Liver (tissue), 9 donors: ENCODE data around the gene GOLGA6D. TPM values are rescaled to one million over a fixed set of nuclear protein-coding genes. Genes with fewer than 3 reads are reported as not detected.

ENCODE experiments used
- DNase-seq: peaks from one replicate; pipeline ENCODE4 v3.0.0-alpha.2; 2017; ENCODE audit warnings: low spot score
- H3K27ac ChIP-seq, 2 donors: one replicate each; pipeline ENCODE4 v1.7.0; 2013; ENCODE audit warnings: inconsistent platforms in 2 of 2, low read length in 2 of 2, control low read depth in 1 of 2, low read depth in 1 of 2, mild to moderate bottlenecking in 1 of 2
- H3K27me3 ChIP-seq, 4 donors: one replicate each; pipeline versions ENCODE4 v1.6.1 to v1.7.0; 2013; ENCODE audit warnings: low read length in 3 of 4, inconsistent platforms in 1 of 4, mild to moderate bottlenecking in 1 of 4, moderate library complexity in 1 of 4; ENCODE audit not compliant: control insufficient read depth in 4 of 4, insufficient read depth in 4 of 4
- H3K36me3 ChIP-seq, 4 donors: one replicate each; pipeline versions ENCODE4 v1.6.1 to v1.7.0; 2013; ENCODE audit warnings: low read length in 3 of 4, mild to moderate bottlenecking in 3 of 4, low read depth in 1 of 4, moderate library complexity in 1 of 4; ENCODE audit not compliant: control insufficient read depth in 4 of 4, insufficient read depth in 3 of 4
- H3K4me1 ChIP-seq, 4 donors: one replicate each; pipeline versions ENCODE4 v1.6.1 to v1.7.0; 2013; ENCODE audit warnings: low read length in 3 of 4, mild to moderate bottlenecking in 3 of 4, moderate library complexity in 1 of 4; ENCODE audit not compliant: control insufficient read depth in 4 of 4, insufficient read depth in 4 of 4
- H3K4me3 ChIP-seq, 3 donors: one replicate each; pipeline versions ENCODE4 v1.6.1 to v1.7.0; 2013; ENCODE audit warnings: low read length in 3 of 3, control low read depth in 1 of 3, low read depth in 1 of 3, mild to moderate bottlenecking in 1 of 3
- H3K9ac ChIP-seq, 2 donors: one replicate each; pipeline ENCODE4 v1.7.0; 2013; ENCODE audit warnings: low read length in 2 of 2, mild to moderate bottlenecking in 2 of 2, moderate library complexity in 2 of 2, control low read depth in 1 of 2, low read depth in 1 of 2
- H3K9me3 ChIP-seq, 4 donors: one replicate each; pipeline versions ENCODE4 v1.6.1 to v1.7.0; 2013; ENCODE audit warnings: low read length in 3 of 4; ENCODE audit not compliant: control insufficient read depth in 4 of 4
- ATF3 ChIP-seq: IDR thresholded peaks from 2 replicates; pipeline ENCODE4 v1.6.1; 2016; ENCODE audit warnings: antibody characterized with exemption
- CTCF ChIP-seq: fragments of 150-350 bp; IDR thresholded peaks from 2 replicates; pipeline ENCODE4 v1.5.1; 2017; ENCODE audit warnings: improper control_type of control experiment, low read depth, low read length; ENCODE audit not compliant: missing input control
- EGR1 ChIP-seq, 2 donors: IDR thresholded peaks; 2 replicates each; pipeline ENCODE4 v1.6.1; 2016 to 2018; ENCODE audit warnings: antibody characterized with exemption in 2 of 2, low read depth in 2 of 2
- FOXA1 ChIP-seq: IDR thresholded peaks from 2 replicates; pipeline ENCODE4 v1.6.1; 2016; ENCODE audit warnings: antibody characterized with exemption
- FOXA2 ChIP-seq: IDR thresholded peaks from 2 replicates; pipeline ENCODE4 v1.6.1; 2016; ENCODE audit warnings: antibody characterized with exemption
- GABPA ChIP-seq, 2 donors: IDR thresholded peaks in 1 of 2; conservative IDR thresholded peaks in 1 of 2; 2 replicates each; pipeline ENCODE4 v1.6.1; 2016; ENCODE audit warnings: antibody characterized with exemption in 2 of 2, mild to moderate bottlenecking in 1 of 2, moderate library complexity in 1 of 2
- HNF4A ChIP-seq, 2 donors: conservative IDR thresholded peaks; 2 replicates each; pipeline ENCODE4 v1.6.1; 2016; ENCODE audit warnings: antibody characterized with exemption in 2 of 2, mild to moderate bottlenecking in 2 of 2
- HNF4G ChIP-seq: IDR thresholded peaks from 2 replicates; pipeline ENCODE4 v1.6.1; 2016; ENCODE audit warnings: antibody characterized with exemption
- JUND ChIP-seq, 2 donors: IDR thresholded peaks; 2 replicates each; pipeline ENCODE4 v1.6.1; 2016; ENCODE audit warnings: antibody characterized with exemption in 2 of 2
- NR2F2 ChIP-seq: IDR thresholded peaks from 2 replicates; pipeline ENCODE4 v1.6.1; 2016; ENCODE audit warnings: antibody characterized with exemption
- RAD21 ChIP-seq, 2 donors: IDR thresholded peaks; 2 replicates each; pipeline ENCODE4 v1.6.1; 2016; ENCODE audit warnings: antibody characterized with exemption in 2 of 2, mild to moderate bottlenecking in 2 of 2
- REST ChIP-seq: IDR thresholded peaks from 2 replicates; pipeline ENCODE4 v1.6.1; 2016; ENCODE audit warnings: antibody characterized with exemption, mild to moderate bottlenecking
- RXRA ChIP-seq, 2 donors: IDR thresholded peaks; 2 replicates each; pipeline ENCODE4 v1.6.1; 2017 to 2018; ENCODE audit warnings: antibody characterized with exemption in 2 of 2, mild to moderate bottlenecking in 1 of 2
- SP1 ChIP-seq: IDR thresholded peaks from 2 replicates; pipeline ENCODE4 v1.6.1; 2018; ENCODE audit warnings: antibody characterized with exemption, mild to moderate bottlenecking
- YY1 ChIP-seq: IDR thresholded peaks from 2 replicates; pipeline ENCODE4 v1.6.1; 2016; ENCODE audit warnings: antibody characterized with exemption, mild to moderate bottlenecking
- ZBTB33 ChIP-seq: IDR thresholded peaks from 2 replicates; pipeline ENCODE4 v1.6.1; 2016; ENCODE audit warnings: antibody characterized with exemption
- WGBS: extraction: QIAGEN DNeasy Blood & Tissue Kit; methylation state at CpG from one replicate; pipeline ENCODE4 v1.1.7; 2013; 5-methylcytosine and 5-hydroxymethylcytosine counted together
- polyA plus RNA-seq, 2 donors: library from polyadenylated mRNA; stranded (reverse) in 1 of 2; unstranded in 1 of 2; fragments of 200-250 nt in 1 of 2; fragments of >200 nt in 1 of 2; fragmentation: Nextera tagmentation in 1 of 2; extraction: Ambion mirVana in 1 of 2; gene quantifications; one replicate each; pipeline versions ENCODE4 v1.2.1 to v1.2.3, GENCODE V29; 2013 to 2015
- total RNA-seq, 2 donors: library from RNA; depleted of rRNA; stranded (reverse); fragments of >200 nt; gene quantifications; one replicate each; pipeline ENCODE4 v1.2.3, GENCODE V29; 2014
- donor health status: healthy.
- donor health status: healthy.
- donor health status: healthy.
- donor health status: healthy.
- donor health status: healthy.

GOLGA6D gene
- total and polyA plus RNA-seq, 4 donors, result 0.02 to 0.08 (median 0.05) TPM

- Histone ChIP-seq H3K9ac (peak overlapping the region; percentile 5 to 47), H3K27me3 (no peaks in the 10 kb centered on the region), H3K4me1 (peaks cover 0 to 18% (median 15%) of the 10 kb centered on the region in 4 donors), H3K27ac (no peak overlapping the region), H3K36me3 (peaks cover 0 to 9% (median 4%) of the 10 kb centered on the region in 4 donors), H3K9me3 (no peaks in the 10 kb centered on the region), H3K4me3 (peak overlapping the region; percentile 76 to 98 (median 93))
- no peak for DNase-seq
- TF ChIP-seq FOXA1 (no peak), ZBTB33 (no peak), JUND (IDR thresholded peaks at IDR 0.05) (no peak), CTCF (no peak), HNF4G (no peak), RAD21 (IDR thresholded peaks at IDR 0.05) (no peak), ATF3 (no peak), SP1 (no peak), REST (no peak), NR2F2 (no peak), FOXA2 (no peak), YY1 (no peak), GABPA (IDR thresholded peaks at IDR 0.05 in 1 of 2, conservative IDR thresholded peaks at IDR 0.05 in 1 of 2) (no peak), RXRA (IDR thresholded peaks at IDR 0.05) (no peak)
- 40% methylated on average over 3 of the region's 3 CpGs for WGBS
Observed at GRCh38 chr15:75335313-75335704, 52.7 kb downstream of the GOLGA6D start.

GRCh38 chr15:75335705-75336355, 53.2 kb downstream of the GOLGA6D start, which contains the start of gene COMMD4:
Gene COMMD4 (plus strand): TSS chr15:75336063. CDS start chr15:75336090, 27 bp downstream.
- peak within 1 kb of the TSS; percentile 32 to 63 for H3K27ac ChIP-seq
- TF ChIP-seq YY1 (peak; percentile 78), SP1 (peak; percentile 58), JUND (IDR thresholded peaks at IDR 0.05) (no peak), RXRA (IDR thresholded peaks at IDR 0.05) (peak; percentile 51 to 58), HNF4A (conservative IDR thresholded peaks at IDR 0.05) (peak; percentile 19), NR2F2 (peak; percentile 44), GABPA (IDR thresholded peaks at IDR 0.05 in 1 of 2, conservative IDR thresholded peaks at IDR 0.05 in 1 of 2) (peak; percentile 37 to 88), EGR1 (IDR thresholded peaks at IDR 0.05; ENCODE audit: low read depth in 2 of 2) (peak in 1 of 2 donors; percentile 50), ATF3 (no peak), FOXA1 (no peak), ZBTB33 (no peak), REST (peak; percentile 31), FOXA2 (no peak)

More at GRCh38 chr15:75335705-75336355, 53.2 kb downstream of the GOLGA6D start, which contains the start of gene COMMD4:
- under 1% methylated on average over 42 of the region's 42 CpGs for WGBS
- Histone ChIP-seq H3K4me3 (peak within 1 kb of the TSS; percentile 76 to 98 (median 93)), H3K9ac (peak within 1 kb of the TSS; percentile 77 to 79), H3K9me3 (no peaks in the 10 kb centered on the region), H3K36me3 (peaks cover 0 to 10% (median 4%) of the 10 kb centered on the region in 4 donors), H3K4me1 (peaks cover 0 to 18% (median 15%) of the 10 kb centered on the region in 4 donors), H3K27me3 (no peaks in the 10 kb centered on the region)
- peak; percentile 90 for DNase-seq
